Measurements from ENCODE around the gene GSG1L.
"Not testable (repeated sequence)": the region's sequence is repeated elsewhere in the genome, so short reads cannot be mapped to it uniquely, and the experiment has no call there.

- TF ChIP-seq KLF16 (IDR thresholded peaks at IDR 0.05); JUN (IDR thresholded peaks at IDR 0.05; ENCODE audit: borderline replicate concordance, low read depth, low read length); JUN (CRISPR knock-in tag; IDR thresholded peaks at IDR 0.05; ENCODE audit: borderline replicate concordance): not testable (repeated sequence)
Measured at GRCh38 chr16:27872627-27873026, 190.9 kb downstream of the GSG1L start.

Measured in K562 (cell line).